OCI-LY7 (cell line): Measurements from ENCODE around the gene PDAP1. TPM values are rescaled to one million over a fixed set of nuclear protein-coding genes. Genes with fewer than 3 reads are reported as not detected.
"Not testable (repeated sequence)": the region's sequence is repeated elsewhere in the genome, so short reads cannot be mapped to it uniquely, and the experiment has no call there.

Experiments
- BruUV-seq: library from RNA; stranded (reverse); fragments of 400-500 nt; replicated peaks from 2 replicates; lab custom pipeline; 2021; lab: Mats Ljungman, UMichigan
- CTCF ChIA-PET: fragments of 300-600 bp; sonication (Branson Sonifier 250); formaldehyde crosslinking; loops from one replicate; lab custom pipeline; 2022; ENCODE audit warnings: antibody characterized with exemption; ENCODE audit not compliant: unreplicated experiment; lab: Charles Lee
- POLR2A ChIA-PET: fragments of 300-600 bp; sonication (Branson Sonifier 250); formaldehyde crosslinking; loops from one replicate; lab custom pipeline; 2022; ENCODE audit warnings: antibody characterized with exemption; lab: Charles Lee
- DNase-seq: peaks from one replicate; pipeline ENCODE4 v3.0.0-alpha.2; 2015; ENCODE audit warnings: low spot score
- H2AFZ ChIP-seq: fragments of 200-600 bp; sonication (generic), shearing (Covaris generic); 2 replicates; pipeline ENCODE4 v1.6.1; 2014; ENCODE audit warnings: mild to moderate bottlenecking, antibody characterized with exemption, low read length, moderate library complexity
- H3K27ac ChIP-seq: fragments of 200-600 bp; sonication (generic); 2 replicates; pipeline ENCODE4 v1.5.1; 2014; ENCODE audit warnings: mixed run types, low read depth, mild to moderate bottlenecking, moderate library complexity, low read length, inconsistent platforms; ENCODE audit not compliant: poor library complexity, severe bottlenecking
- H3K36me3 ChIP-seq: fragments of 200-600 bp; sonication (generic); 2 replicates; pipeline ENCODE4 v1.6.1; 2014; ENCODE audit warnings: mild to moderate bottlenecking, antibody characterized with exemption, low read length, moderate library complexity, mixed read lengths; ENCODE audit not compliant: insufficient read depth
- H3K4me1 ChIP-seq: fragments of 200-600 bp; sonication (generic); 2 replicates; pipeline ENCODE4 v1.5.1; 2014; ENCODE audit warnings: mild to moderate bottlenecking, low read length; ENCODE audit not compliant: insufficient read depth, poor library complexity, severe bottlenecking
- H3K4me2 ChIP-seq: fragments of 200-600 bp; sonication (generic); 2 replicates; pipeline ENCODE4 v1.6.1; 2014; ENCODE audit warnings: mild to moderate bottlenecking, low read length
- H3K4me3 ChIP-seq: fragments of 200-600 bp; sonication (generic); 2 replicates; pipeline ENCODE4 v1.5.1; 2014; ENCODE audit warnings: mild to moderate bottlenecking, low read depth, low read length; ENCODE audit not compliant: poor library complexity, severe bottlenecking
- H3K79me2 ChIP-seq: fragments of 200-600 bp; sonication (generic); 2 replicates; pipeline ENCODE4 v1.6.1; 2016; ENCODE audit warnings: low read depth, mild to moderate bottlenecking, low read length, moderate library complexity, mixed read lengths; ENCODE audit not compliant: insufficient read depth
- H3K9me2 ChIP-seq: fragments of 200-600 bp; sonication (generic); 2 replicates; pipeline ENCODE4 v1.6.1; 2016; ENCODE audit warnings: mild to moderate bottlenecking, low read length, mixed read lengths; ENCODE audit not compliant: insufficient read depth
- H3K9me3 ChIP-seq: fragments of 200-600 bp; sonication (generic); 2 replicates; pipeline ENCODE4 v1.6.1; 2014; ENCODE audit warnings: mild to moderate bottlenecking, mixed run types, low read length, mixed read lengths
- H4K20me1 ChIP-seq: fragments of 200-600 bp; sonication (generic); 2 replicates; pipeline ENCODE4 v1.6.1; 2014; ENCODE audit warnings: mild to moderate bottlenecking, antibody characterized with exemption, low read length, moderate library complexity, mixed read lengths; ENCODE audit not compliant: insufficient read depth
- CTCF ChIP-seq: fragments of 200-600 bp; sonication (generic); conservative IDR thresholded peaks from 2 replicates; pipeline ENCODE4 v1.5.1; 2014; ENCODE audit warnings: mild to moderate bottlenecking, antibody characterized with exemption, low read length, moderate library complexity, mixed read lengths
- EZH2phosphoT487 ChIP-seq: fragments of 200-600 bp; sonication (generic); IDR thresholded peaks from 2 replicates; pipeline ENCODE4 v1.6.1; 2018; ENCODE audit warnings: low read depth, borderline replicate concordance, mild to moderate bottlenecking, mixed run types, antibody characterized with exemption, low read length, moderate library complexity, mixed read lengths
- intact Hi-C: fragments of 100-400 bp; cut with micrococcal nuclease; formaldehyde crosslinking; loops from one replicate; pipeline ENCODE4 v1.10.0; 2022; ENCODE audit not compliant: unreplicated experiment
- total RNA-seq, 2 experiments: library from RNA; depleted of rRNA in 1 of 2; stranded (reverse); fragments of >200 nt in 1 of 2; shearing (Covaris generic) in 1 of 2; gene quantifications; 2 replicates each; pipeline ENCODE4 v1.2.3, GENCODE V29; 2014 to 2022

Gene PDAP1
- total RNA-seq, 2 experiments from 2014 or later: 33.7 to 135 TPM

GRCh38 chr7:99359465-99360154 is 48.8 kb downstream of the PDAP1 start:
- Histone ChIP-seq H3K4me2 (no peak overlapping the region), H3K79me2 (no peaks in the 10 kb centered on the region), H3K4me3 (no peak overlapping the region), H3K27ac (no peak overlapping the region), H2AFZ (no peak overlapping the region), H3K36me3 (peaks cover 79% of the 10 kb centered on the region), H4K20me1 (no peaks in the 10 kb centered on the region), H3K4me1 (no peaks in the 10 kb centered on the region), H3K9me2 (no peaks in the 10 kb centered on the region), H3K9me3 (no peaks in the 10 kb centered on the region)
- ChIA-PET CTCF (no interaction called here), POLR2A (no interaction called here)
- intact Hi-C loops: no loop called here
- TF ChIP-seq EZH2phosphoT487 (no peak), CTCF (no peak)
- no peak for DNase-seq
- no TSS peak for BruUV-seq

- peaks cover 81% of the 10 kb centered on the region for H3K36me3 ChIP-seq
- H3K4me2 ChIP-seq, H2AFZ ChIP-seq, H3K4me3 ChIP-seq, H3K27ac ChIP-seq, H4K20me1 ChIP-seq, intact Hi-C loops, CTCF ChIA-PET, H3K79me2 ChIP-seq, BruUV-seq, H3K9me3 ChIP-seq, DNase-seq, H3K4me1 ChIP-seq, H3K9me2 ChIP-seq: not testable (repeated sequence)
- POLR2A ChIA-PET: interaction anchor here (0.7 to 1.1 kb wide), 3 partner anchors 26 to 479 kb away, joined by 3 to 5 read pairs (median 4); no protein-coding TSS in a partner anchor
Measured at GRCh38 chr7:99358521-99358920, 49.9 kb downstream of the PDAP1 start.

GRCh38 chr7:99357701-99358490 is 50.5 kb downstream of the PDAP1 start:
- intact Hi-C loops: no loop called here
- CTCF ChIA-PET: no interaction called here
- no peak overlapping the region for H3K4me2 ChIP-seq
- no peak for TF ChIP-seq EZH2phosphoT487
- TF ChIP-seq CTCF: no peak
- no peak overlapping the region for H3K4me3 ChIP-seq
- DNase-seq: no peak
- no peak overlapping the region for H3K27ac ChIP-seq
- no TSS peak for BruUV-seq
- no peak overlapping the region for H2AFZ ChIP-seq
- no peaks in the 10 kb centered on the region for H3K79me2 ChIP-seq
- POLR2A ChIA-PET: interaction anchor here (0.5 to 1.1 kb wide), 4 partner anchors 25 to 478 kb away, joined by 3 to 5 read pairs (median 4); no protein-coding TSS in a partner anchor
- no peaks in the 10 kb centered on the region for H4K20me1 ChIP-seq
- no peaks in the 10 kb centered on the region for H3K9me2 ChIP-seq
- H3K9me3 ChIP-seq: no peaks in the 10 kb centered on the region
- H3K4me1 ChIP-seq: no peaks in the 10 kb centered on the region
- H3K36me3 ChIP-seq: peaks cover 76% of the 10 kb centered on the region
